ENCODE measurements around the gene FAM83F.

The FAM83F gene

DNA sequence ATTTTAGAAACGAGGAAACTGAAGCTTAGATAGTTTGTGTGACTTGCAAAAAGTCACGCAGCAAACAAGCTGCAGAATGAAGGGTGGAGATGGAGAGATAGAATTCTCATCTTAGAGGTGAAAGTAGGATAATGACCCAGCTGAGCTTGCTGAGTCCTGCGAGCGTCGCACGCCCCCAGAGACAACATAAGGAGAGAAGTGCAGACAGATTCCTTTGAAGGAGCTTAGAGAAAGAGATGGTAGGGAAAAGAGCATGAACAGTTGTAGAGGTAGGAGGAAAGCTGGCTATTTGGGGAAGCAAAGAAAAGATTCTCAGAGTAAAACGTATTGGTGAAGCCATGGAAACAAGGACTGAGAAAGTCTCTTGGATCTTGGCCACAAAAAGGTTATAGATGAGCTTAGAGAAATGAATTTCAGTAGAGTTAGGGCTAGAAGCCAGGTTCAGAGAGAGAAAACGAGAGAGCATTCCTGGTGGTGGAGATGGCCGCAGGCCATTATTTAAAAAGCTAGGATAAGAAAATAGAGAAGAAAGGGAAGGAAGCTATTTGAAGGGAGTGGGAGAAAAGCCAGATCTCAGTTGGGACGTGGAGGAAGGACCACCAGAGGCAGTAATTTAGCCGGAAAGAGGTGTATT lies 44.8 kb downstream of the FAM83F start:
- DNase-seq: no peak

DNA sequence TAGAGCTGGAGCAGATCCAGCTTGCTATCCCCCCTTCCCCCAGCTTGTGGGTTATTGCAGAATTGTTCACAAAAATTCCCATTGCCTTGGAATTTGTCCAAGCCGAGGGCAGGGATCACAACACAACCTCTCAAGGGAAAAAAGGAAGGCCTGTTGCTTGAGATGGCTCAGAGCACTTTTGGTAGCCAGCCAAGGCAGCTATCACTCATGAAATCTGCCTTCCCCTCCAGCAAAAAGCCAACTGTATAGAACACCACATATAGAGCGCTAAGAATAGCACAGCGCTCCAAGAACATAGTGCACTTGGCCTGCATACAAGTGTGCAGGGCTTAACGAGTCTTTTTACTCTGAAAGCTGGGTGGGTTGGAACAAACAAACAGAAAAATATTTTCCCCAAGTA lies 46.2 kb downstream of the FAM83F start:
- no peak for DNase-seq

DNA sequence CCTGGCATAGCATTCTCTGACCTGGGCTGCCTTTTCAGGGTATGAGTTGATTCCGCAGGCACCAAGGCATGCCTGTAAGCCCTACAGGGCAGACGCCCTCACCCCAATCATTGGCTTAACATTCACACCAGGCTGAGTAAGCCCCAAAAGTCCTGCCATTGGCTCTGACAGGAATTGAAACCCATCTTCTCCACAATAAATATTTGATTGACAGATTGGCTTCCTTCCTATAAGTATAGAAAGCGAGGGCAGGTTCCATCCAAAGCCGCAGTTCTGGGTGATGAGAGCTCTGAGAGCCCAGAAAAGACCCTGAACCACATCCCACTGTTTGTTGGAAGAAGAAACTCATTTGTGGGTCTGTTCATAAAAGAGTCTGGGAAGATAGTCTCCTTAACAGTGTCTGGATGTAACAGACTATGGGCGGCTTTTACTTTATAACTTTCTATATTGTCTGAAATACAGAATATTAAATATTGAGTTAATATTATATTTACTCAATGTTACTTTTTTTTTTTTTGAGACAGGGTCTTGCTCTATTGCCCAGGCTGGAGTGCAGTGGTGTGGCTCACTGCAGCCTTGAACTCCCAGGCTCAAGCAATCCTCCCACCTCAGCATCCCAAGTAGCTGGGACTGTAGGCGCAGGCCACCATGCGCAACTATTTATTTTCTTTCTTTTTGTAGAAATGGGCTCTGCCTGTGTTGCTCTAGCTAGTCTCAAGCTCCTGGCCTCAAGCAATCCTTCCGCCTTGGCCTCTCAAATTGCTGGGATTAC lies 46.8 kb downstream of the FAM83F start:
- DNase-seq: no peak

DNA sequence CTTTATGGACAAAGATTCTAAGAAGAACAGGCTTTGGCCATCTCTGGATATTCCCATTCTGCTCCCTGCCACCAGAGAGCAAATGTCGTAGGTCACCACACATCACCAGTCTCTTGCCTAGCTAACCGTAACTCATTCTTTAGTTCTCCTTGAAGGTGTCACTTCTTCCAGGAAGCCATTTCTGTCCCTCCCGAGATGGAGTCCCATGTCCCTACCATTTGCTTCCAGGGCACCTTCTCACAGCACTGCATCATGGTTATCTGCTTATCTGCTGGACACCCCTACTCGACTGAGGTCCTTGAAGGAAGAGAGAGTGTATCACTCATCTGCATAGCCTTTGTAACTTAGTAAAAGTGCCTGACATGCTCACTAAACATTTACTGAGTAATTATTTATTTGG lies 47.6 kb downstream of the FAM83F start:
- no peak for DNase-seq

DNA sequence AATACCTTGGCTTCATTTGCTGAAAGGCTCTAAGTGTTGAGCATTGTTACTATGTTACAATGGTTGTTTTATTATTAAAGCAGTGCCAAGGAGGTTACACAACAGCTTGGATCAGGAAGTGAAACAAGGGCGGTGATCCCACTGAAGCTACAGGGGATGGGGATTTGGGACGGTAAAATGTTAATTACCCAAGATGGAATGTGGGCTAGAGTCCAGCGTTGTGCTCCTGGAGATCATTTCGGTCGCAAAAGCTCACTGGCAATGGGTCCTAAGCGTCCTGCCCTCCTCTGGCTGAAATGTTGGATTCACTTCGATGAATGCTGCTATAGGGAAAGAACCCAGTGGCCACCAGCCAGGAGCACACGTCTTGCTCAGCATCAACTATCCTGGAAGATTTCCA lies 48.3 kb downstream of the FAM83F start:
- no peak for DNase-seq

DNA sequence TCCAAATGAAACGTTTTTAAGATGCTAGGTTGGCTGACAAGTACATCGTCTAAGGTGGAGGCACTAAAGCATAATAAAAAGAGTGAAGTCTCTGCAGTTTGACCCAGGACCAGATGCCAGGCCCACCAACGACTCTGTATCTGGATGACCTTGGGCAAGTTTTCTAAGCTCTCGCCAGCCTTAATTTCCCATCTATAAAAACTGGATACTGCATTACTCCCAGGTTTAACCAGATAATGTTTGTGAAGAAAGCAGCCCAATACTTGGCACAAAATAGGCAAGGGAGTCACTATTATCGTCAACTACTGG lies 49.0 kb downstream of the FAM83F start:
- DNase-seq: no peak

DNA sequence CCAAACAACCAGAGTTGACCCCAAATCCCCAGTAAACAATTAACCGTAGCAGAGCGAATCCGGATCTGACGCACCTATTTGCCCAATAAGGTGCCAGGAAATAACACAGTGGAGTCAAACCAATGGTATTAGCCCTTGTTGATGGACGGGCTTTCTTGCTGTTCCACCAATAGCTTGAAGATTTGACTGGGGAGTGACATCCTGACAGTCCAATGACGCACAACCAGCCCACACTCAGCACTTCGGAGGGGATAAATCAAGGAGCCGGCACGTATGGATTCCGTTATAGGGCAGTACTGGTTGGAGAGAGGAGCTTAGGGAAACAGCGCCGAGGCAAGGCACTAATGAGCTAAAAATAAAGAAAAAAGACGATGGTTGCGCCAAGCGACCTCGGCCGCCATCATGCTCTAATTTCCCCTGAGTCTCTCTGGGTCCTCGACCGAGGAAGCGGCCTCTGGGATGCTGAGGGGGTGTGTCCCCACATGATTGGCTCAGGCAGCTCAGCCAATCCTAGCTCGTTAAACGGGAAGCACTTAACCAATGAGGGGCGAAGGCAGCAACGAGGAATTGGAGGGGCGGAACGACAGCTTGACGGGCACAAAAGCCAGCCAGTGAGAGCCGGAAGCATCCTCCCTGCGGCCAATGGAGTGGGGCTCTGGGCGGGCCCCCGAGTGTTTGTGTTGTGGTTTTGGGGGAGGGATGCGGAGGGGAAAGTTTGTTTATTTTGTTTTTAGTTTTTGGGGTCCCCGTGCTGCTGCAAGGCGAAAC lies 49.5 kb downstream of the FAM83F start:
- peak; percentile 99 for DNase-seq

DNA sequence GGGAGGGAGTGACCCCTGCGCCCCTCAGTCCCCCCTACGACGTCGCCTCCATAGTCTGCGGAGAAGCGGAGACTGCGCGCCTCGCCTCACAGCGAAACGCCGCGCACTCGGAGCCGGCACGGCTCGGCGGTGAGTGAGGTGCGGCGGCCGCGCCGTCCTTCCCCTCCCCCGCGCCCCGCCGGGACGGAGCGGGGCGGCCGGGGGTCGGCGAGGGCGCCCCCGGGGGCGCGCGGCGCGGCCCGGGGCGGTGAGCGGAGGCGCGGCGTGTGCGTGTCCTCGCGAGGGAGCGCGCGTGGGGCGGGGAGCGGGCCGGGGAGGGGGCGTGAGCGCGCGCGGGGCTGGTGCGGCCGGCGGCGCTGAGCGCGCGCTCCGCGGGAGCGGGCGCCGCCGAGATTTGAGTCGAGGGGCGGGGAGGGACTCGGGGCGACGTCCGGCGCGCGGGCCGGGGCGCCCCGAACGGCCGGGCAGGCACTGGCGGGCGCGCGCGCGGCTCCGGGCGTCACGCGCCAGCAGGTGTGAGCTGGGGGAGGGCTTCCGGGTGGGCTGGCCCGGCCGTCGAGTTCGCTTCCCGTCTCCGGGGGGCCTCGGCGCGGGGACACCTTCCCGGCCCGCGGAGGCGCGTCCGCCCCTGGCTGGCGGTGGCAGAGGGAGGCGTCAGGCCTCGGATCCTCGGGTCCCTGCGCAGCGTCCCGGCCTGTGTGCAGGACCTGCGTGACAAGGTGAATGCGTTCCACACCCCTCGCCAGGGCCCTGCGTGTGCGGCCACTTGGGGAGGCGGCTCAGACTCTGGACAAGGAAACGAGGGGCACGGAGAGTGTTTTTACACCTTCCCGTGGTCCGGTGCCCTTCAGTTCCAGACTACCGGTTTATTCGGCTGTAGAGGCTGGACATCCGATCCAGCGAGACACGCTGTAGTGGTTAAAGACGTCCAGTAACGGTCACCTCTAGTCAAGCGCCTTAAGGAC lies 50.4 kb downstream of the FAM83F start:
- DNase-seq: peak; percentile 63

DNA sequence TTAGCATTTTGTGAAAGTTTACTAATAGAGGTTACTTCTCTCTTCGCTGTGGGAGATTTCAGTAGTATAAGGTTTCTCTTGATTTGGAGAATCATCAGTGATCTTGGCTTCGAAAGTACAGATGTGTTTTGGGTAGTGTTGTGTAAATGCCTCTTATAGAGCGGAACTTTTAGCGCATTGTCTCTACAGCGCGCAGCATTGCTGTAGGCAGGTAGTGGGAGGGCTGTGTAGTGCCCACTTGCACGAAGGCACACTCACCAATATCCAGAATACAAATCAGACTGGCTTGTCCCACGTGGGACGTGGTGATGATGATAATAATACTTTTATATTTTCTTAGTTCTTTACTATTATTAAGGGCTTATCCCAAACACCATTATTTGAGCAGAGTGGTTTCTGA lies 51.4 kb downstream of the FAM83F start:
- no peak for DNase-seq

DNA sequence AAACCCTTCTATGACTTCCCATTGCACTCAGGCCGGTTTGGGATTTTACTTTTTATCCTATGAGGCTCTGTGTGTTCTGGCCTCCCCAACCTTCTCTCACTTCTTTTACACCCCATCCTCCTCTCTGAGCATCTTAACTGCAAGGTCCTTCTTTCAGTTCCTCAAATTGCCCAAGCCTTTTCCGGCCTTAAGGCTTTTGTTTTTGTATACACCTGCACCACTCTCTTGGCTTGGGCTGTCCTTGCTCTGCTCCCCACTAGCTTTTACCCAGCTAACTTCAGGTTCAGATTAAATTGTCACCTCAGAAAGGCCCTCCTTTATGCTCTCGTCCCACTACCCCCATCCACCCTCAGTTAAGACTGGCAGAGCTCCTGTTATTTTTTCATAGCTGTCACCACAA lies 55.5 kb downstream of the FAM83F start:
- no peak for DNase-seq

DNA sequence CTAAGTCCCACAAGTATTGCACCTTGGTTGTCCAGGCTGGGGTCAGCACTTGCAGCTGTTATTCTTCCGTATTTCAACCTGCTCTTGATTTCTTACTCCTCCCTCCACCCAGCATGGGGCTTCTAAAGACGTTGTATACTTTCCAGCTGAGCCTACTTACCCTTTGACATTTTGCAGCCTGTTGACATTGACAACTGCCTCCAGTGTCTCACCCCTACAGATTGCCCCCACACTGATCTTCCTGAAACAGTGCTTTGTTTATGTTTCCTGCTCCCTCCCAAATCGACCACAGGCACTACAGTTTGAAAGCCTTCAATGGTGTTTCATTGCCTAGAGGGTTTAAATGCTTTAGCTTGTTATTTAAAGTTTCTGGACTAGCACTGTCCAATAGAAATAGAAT lies 56.6 kb downstream of the FAM83F start:
- no peak for DNase-seq

DNA sequence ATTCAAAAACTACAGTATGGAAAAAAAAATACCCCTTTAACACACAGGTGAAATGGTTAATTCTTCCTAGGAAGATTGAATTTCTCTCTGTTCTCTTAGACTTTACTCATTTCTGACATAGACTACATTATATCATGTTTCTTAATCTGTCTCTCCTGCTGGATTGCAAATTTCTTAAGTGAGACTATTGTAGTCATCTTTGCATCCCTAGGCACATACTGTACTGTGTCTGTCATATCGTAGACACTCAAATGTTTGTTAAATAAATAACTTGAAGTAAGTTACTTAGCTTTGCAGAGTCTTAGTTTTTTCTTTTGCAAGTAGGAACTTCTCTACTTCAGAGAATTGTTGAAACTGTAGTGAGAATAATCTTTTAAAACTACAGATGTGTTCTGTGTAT lies 58.7 kb downstream of the FAM83F start:
- DNase-seq: no peak

DNA sequence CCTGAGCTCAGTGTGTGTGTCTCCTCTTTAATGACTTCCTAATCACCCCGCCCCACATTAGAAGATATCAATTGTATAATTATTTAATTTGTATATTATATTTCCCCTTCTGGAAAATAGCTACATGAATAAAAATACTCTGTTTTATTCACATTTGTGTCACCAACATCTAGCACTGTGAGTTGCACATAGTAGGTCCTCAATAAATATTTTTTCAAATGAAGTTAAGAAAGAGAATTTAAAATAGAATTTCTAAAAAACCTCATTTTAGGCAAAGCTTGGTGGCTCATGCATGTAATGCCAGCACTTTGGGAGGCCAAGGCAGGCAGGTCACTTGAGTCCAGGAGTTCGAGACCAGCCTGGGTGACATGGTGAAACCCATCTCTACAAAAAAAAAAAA lies 59.7 kb downstream of the FAM83F start:
- no peak for DNase-seq

DNA sequence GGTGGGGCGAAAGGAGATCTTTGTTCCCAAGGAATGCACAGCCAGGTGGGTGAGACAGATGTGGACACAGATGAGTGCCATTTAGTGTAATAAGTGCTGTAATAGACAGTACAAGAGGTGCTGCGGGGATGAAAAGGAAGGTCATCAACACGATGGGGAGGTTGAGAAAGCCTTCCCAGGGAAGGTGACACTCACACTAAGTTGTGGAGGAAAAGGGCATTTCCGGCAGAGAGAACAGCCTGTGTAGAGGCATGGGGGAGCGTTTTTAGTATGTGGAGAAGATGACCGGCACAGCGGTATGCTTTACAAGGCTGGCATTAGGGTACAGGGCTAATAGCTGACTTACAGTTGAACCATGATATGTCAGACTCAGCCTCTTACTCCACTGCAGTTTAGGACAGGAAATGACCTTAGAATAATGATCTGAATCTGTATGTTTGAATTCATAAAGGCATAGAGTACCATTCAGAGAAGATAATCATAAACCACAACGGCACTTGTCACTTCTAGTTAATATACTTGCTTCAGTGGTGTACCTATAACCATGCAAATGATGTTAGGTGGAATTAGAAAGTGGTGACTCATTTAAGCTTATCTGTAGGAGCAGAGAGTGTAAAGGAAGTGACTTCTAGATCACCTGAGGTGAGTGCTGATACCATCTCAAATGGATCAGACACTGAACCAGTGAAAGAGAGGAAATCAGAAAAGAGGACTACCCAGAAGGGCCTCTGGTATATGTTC lies 60.6 kb downstream of the FAM83F start:
- peak; percentile 78 for DNase-seq

DNA sequence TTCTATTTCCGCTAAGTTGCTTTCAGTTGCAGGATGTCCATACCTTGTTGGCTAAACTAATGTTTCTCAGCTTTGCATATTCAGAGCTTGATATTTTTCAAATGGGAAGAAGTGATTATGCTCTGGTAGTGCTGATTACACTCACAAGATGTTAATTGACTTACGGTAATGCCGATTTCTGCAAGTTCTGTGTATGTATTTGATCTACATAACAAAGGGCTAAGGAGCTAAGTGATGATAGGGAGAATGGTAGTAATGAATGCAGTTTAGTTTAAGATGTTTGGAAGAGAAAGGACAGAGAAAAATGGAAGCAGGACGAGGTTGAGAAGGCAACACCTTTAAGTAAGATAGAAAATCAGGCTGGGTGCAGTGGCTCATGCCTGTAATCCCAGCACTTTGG lies 61.4 kb downstream of the FAM83F start:
- DNase-seq: no peak

DNA sequence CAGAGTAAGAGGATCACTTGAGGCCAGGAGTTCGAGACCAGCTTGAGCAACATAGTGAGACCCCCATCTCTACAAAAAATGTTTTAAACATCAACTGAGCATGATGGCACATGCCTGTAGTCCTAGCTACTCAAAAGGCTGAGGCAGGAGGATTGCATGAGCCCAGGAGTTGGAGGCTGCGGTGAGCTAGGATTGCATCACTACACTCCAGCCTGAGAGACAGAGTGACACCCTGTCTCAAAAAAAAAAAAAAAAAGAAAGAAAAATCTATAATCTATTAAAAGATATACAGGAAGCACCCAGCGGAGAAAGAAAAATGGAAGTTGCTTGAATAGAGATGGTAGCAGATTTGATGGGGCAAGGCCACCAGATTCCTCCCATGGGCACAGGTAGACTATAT lies 61.8 kb downstream of the FAM83F start:
- DNase-seq: no peak

DNA sequence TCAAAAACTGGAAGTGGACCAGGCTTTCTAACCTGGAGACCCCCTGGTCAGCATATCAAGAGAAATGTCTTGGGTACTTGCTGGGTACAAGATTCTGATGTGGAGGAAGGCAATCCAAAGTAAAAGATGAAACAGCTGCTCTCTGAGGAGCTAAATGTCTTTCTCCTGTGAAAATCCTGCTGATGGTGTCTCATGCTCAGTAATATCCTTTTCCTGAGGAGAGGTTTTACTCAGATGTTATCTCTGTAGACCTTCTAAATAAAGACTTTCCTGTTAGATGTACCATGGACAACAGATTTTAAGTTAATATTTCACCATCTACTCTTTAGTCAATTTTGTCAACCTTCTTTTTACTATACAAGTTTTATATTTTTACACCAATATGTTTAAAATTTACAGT lies 62.9 kb downstream of the FAM83F start:
- DNase-seq: no peak

DNA sequence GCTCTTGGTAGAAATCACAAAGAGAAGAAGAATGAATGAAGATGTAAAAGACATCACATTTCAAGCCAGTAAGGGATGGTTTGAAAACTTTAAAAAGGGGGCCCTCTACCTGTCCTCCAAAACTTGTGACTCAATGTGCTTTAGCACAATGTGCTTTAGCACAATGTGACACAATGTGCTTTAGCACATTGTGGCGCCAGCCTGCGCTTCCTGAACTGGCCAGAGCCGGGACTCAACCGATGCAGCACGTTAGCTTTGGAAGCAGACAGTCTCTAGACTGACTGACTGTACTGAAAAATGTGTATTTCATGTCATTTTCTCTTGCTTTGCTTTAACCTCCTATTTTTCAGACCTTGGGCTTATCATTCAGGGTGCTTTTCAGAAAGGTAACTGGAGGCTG lies 63.5 kb downstream of the FAM83F start:
- peak; percentile 30 for DNase-seq

DNA sequence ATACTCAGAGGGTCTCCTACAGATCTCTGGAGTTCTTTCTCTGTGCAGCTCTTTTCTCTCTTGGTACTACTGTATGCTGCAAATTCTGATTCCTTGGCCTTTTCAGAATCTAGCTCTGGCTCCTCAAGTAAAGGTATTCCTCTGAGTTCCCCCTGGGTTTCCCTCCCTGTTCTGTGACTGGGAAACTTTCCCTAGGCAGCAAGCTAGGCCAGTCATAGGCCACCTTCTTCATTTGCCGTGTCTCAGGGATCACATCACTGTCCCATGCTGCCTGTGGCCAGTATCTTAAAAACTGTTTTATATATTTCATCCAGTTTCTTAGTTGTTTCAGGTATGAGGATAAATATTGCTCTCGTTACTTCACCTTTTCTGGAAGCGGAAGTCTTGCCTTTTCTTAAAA lies 71.2 kb downstream of the FAM83F start:
- no peak for DNase-seq

DNA sequence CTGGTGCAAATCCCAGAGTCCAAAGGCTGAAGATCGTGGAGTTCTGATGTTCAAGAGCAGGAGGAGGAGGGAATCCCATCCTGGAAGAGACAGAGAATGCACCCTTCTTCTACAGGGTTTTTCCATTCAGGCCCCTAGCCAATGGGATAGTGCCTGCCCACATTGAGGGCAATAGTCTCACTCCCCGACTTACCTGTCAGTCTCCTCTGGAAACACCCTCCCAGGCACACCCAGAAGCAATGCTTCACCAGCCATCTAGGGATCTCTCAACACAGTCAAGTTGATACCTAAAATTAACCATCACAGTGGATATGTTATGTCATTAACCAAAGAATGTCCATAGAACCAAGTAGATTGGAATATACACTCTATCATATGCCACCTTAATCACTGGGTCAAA lies 72.9 kb downstream of the FAM83F start:
- no peak for DNase-seq

DNA sequence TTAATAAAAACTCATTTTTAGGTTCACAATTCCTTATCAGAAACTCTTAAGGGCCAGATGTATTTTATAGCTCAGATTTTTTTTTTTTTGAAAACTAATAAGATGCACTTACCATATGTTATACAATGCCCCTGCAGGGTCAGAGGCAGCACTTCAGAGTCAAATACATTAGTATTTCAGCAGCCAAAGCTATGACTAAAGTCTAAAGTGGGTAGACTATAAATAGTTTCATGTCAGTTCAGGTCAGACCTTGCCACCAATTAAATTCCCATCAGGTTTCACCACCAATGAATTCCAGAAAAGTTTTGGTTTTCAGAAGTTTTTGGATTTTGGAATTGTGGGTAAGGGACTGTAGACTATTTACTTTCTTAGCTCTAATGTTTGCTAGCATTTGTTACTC lies 75.9 kb downstream of the FAM83F start:
- DNase-seq: no peak

DNA sequence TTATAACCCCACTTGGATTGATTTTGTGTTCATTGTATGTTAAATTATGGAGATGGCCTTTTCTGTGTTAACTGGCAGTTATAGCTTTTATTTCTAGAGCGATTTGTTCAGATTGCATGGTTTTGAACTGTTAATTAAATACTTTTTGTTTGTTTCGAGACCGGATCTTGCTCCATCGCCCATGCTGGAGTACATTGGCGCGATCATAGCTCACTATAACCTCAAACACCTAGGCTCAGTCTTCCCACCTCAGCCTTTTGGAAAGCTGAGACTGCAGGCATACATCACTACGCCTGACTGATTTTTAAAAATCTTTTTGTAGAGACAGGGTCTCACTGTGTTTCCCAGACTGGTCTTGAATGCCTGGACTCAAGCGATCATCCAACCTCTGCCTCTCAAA lies 77.0 kb downstream of the FAM83F start:
- DNase-seq: no peak
